ENCODE measurements around the gene AARS2.

- TF ChIP-seq CTCF (conservative IDR thresholded peaks at IDR 0.05) (no peak), ZFX (IDR thresholded peaks at IDR 0.05) (no peak)
Observed at GRCh38 chr6:44258325-44258863, 54.8 kb downstream of the AARS2 start.
